Measurements from ENCODE around the gene EFCAB6. TPM values are rescaled to one million over a fixed set of nuclear protein-coding genes. Genes with fewer than 3 reads are reported as not detected.

Gene EFCAB6
- total and polyA plus RNA-seq, 2 of the 13 experiments (the other 11 are each of a cell fraction or from before 2014, with no cell fraction given): not detected

- FAIRE-seq (no peak), DNase-seq (ENCODE audit: low spot score) (no peak), ATAC-seq (no peak)
- Histone ChIP-seq H3K36me3 (replicated peaks in 1 of 2; ENCODE audit: control insufficient read depth in 1 of 2, insufficient read depth in 2 of 2, low read length in 2 of 2) (no peaks in the 10 kb centered on the region), H3K9ac (ENCODE audit: insufficient read depth, low read depth, low read length) (no peak overlapping the region), H3K27me3 (ENCODE audit: control insufficient read depth in 1 of 2, insufficient read depth in 2 of 2, low read length in 2 of 2) (peaks cover 1 to 61% of the 10 kb centered on the region in 2 experiments; a peak in 4 of 5 replicates), H3K9me3 (ENCODE audit: low read length) (no peaks in the 10 kb centered on the region), H3K27ac (ENCODE audit: extremely low read length, insufficient read depth, low read length) (no peak overlapping the region), H3K4me2 (ENCODE audit: low read depth, low read length) (no peak overlapping the region), H2AFZ (ENCODE audit: low read length) (no peak overlapping the region), H4K20me1 (ENCODE audit: insufficient read depth, low read length) (no peaks in the 10 kb centered on the region), H3K79me2 (ENCODE audit: insufficient read depth, low read length) (no peaks in the 10 kb centered on the region), H3K4me3 (replicated peaks in 1 of 3; ENCODE audit: insufficient read depth in 1 of 3, low read depth in 2 of 3, low read length in 3 of 3) (no peak overlapping the region), H3K4me1 (ENCODE audit: insufficient read depth, low read length) (peaks cover 12% of the 10 kb centered on the region)
- TF ChIP-seq ZNF780A (CRISPR knock-in tag; IDR thresholded peaks at IDR 0.05) (no peak), ZNF576 (CRISPR knock-in tag; IDR thresholded peaks at IDR 0.05) (no peak), ARNTL (CRISPR knock-in tag; IDR thresholded peaks at IDR 0.05) (no peak), ZNF724P (CRISPR knock-in tag; IDR thresholded peaks at IDR 0.05; ENCODE audit: borderline replicate concordance) (no peak), HES4 (CRISPR knock-in tag; IDR thresholded peaks at IDR 0.05; ENCODE audit: borderline replicate concordance) (no peak)
- ChIA-PET POLR2A (no interaction called here), CTCF (ENCODE audit: low intra/inter-chr PET ratio, low total read pairs) (no interaction called here)
- in situ Hi-C loops (cut with HindIII; ENCODE audit: extremely low pct_ligation_motif_present, low pct_unique_long_range_greater_than_20kb) (no loop called here), intact Hi-C loops (cut with micrococcal nuclease; ENCODE audit: unreplicated experiment) (no loop called here)
- BruUV-seq (replicated peaks): no TSS peak
- WGBS (ENCODE audit: low lambda C conversion rate): 40% methylated on average over 12 of the region's 22 CpGs
Observed at GRCh38 chr22:43821606-43822425, 9.7 kb upstream of the EFCAB6 start.

GRCh38 chr22:43820651-43821305 lies 8.7 kb upstream of the EFCAB6 start:
- Histone ChIP-seq H3K4me3 (replicated peaks in 1 of 3; ENCODE audit: insufficient read depth in 1 of 3, low read depth in 2 of 3, low read length in 3 of 3) (no peak overlapping the region), H3K27ac (ENCODE audit: extremely low read length, insufficient read depth, low read length) (no peak overlapping the region), H3K9me3 (ENCODE audit: low read length) (no peaks in the 10 kb centered on the region), H3K36me3 (replicated peaks in 1 of 2; ENCODE audit: control insufficient read depth in 1 of 2, insufficient read depth in 2 of 2, low read length in 2 of 2) (no peaks in the 10 kb centered on the region), H3K4me2 (ENCODE audit: low read depth, low read length) (no peak overlapping the region), H3K79me2 (ENCODE audit: insufficient read depth, low read length) (no peaks in the 10 kb centered on the region), H3K9ac (ENCODE audit: insufficient read depth, low read depth, low read length) (no peak overlapping the region), H3K27me3 (ENCODE audit: control insufficient read depth in 1 of 2, insufficient read depth in 2 of 2, low read length in 2 of 2) (peaks cover 1 to 55% of the 10 kb centered on the region in 2 experiments; a peak in 4 of 5 replicates), H2AFZ (ENCODE audit: low read length) (no peak overlapping the region), H3K4me1 (ENCODE audit: insufficient read depth, low read length) (peaks cover 12% of the 10 kb centered on the region), H4K20me1 (ENCODE audit: insufficient read depth, low read length) (no peaks in the 10 kb centered on the region)
- ChIA-PET CTCF (ENCODE audit: low intra/inter-chr PET ratio, low total read pairs) (no interaction called here), POLR2A (no interaction called here)
- WGBS (ENCODE audit: low lambda C conversion rate): 20% methylated on average over 18 of the region's 18 CpGs
- FAIRE-seq: no peak
- ATAC-seq: no peak
- intact Hi-C loops (cut with micrococcal nuclease; ENCODE audit: unreplicated experiment) (no loop called here), in situ Hi-C loops (cut with HindIII; ENCODE audit: extremely low pct_ligation_motif_present, low pct_unique_long_range_greater_than_20kb) (no loop called here)
- no peak for DNase-seq (ENCODE audit: low spot score)
- no TSS peak for BruUV-seq (replicated peaks)
- no peak for TF ChIP-seq EED (CRISPR knock-in tag; IDR thresholded peaks at IDR 0.05)
- TF ChIP-seq ZNF556 (CRISPR knock-in tag; IDR thresholded peaks at IDR 0.05; ENCODE audit: borderline replicate concordance): no peak
- TF ChIP-seq REST (IDR thresholded peaks at IDR 0.05; ENCODE audit: borderline replicate concordance in 1 of 2, low read depth in 1 of 2, low read length in 2 of 2): no peak
- TF ChIP-seq CBX1 (IDR thresholded peaks at IDR 0.05; ENCODE audit: low read depth): no peak
- TF ChIP-seq NFRKB (IDR thresholded peaks at IDR 0.05): no peak
- TF ChIP-seq SYNCRIP (IDR thresholded peaks at IDR 0.05; ENCODE audit: insufficient read depth, low read depth, low read length): no peak
- no peak for TF ChIP-seq HDAC2 (CRISPR knock-in tag; IDR thresholded peaks at IDR 0.05)
- no peak for TF ChIP-seq ZNF703 (CRISPR knock-in tag; IDR thresholded peaks at IDR 0.05; ENCODE audit: borderline replicate concordance)
- no peak for TF ChIP-seq ARHGAP35 (CRISPR knock-in tag; IDR thresholded peaks at IDR 0.05; ENCODE audit: borderline replicate concordance)

Data from HepG2 (cell line).